K562 (cell line): Measurements from ENCODE around the gene ZNF174. TPM values are rescaled to one million over a fixed set of nuclear protein-coding genes. Genes with fewer than 3 reads are reported as not detected.

Experiments
- ATAC-seq: fragments of 200-7000 bp; cut with Tn5 transposase; 3 replicates; pipeline ENCODE4 v1.9.1; 2020; ENCODE audit warnings: moderate library complexity
- BruUV-seq: library from RNA; stranded (reverse); fragments of 400-500 nt; replicated peaks from 2 replicates; lab custom pipeline; 2021; lab: Mats Ljungman, UMichigan
- CTCF ChIA-PET: fragments of 300-600 bp; formaldehyde crosslinking; extraction: SDS; loops from one replicate; lab custom pipeline; 2021; ENCODE audit warnings: low intra/inter-chr PET ratio; lab: Yijun Ruan, JAX
- POLR2A ChIA-PET: fragments of 300-600, 350-650 bp; sonication (Branson Sonifier 250); formaldehyde crosslinking; extraction: SDS; loops from one replicate; lab custom pipeline; 2021; ENCODE audit warnings: antibody characterized with exemption, inconsistent platforms; lab: Yijun Ruan, JAX
- DNase-seq, 4 experiments: peaks; one replicate each; pipeline versions ENCODE4 v3.0.0 to v3.0.0-alpha.2; 2011 to 2018; ENCODE audit warnings: low spot score in 3 of 4, mixed read lengths in 3 of 4; ENCODE audit errors: extremely low read depth in 1 of 4
- FAIRE-seq: peaks from 2 replicates; lab custom pipeline; 2011; peaks lifted over from hg19 to GRCh38; lab: Jason Lieb, UNC
- H2AFZ ChIP-seq: 2 replicates; pipeline ENCODE4 v1.6.0; 2011; ENCODE audit warnings: low read depth, low read length, control low read depth, inconsistent platforms
- H3K27ac ChIP-seq: fragments of 200-600 bp; 3 replicates; pipeline ENCODE4 v1.8.0; 2011; ENCODE audit warnings: low read depth, mild to moderate bottlenecking, control low read depth, inconsistent platforms, low read length, moderate library complexity, mixed read lengths; ENCODE audit errors: extremely low read depth
- H3K27me3 ChIP-seq, 2 experiments: fragments of 300-600 bp in 1 of 2; 2 replicates in 1 of 2; 3 replicates in 1 of 2; pipeline versions ENCODE4 v1.6.0 to v1.8.0; 2011; ENCODE audit warnings: inconsistent platforms in 2 of 2, low read length in 2 of 2, mild to moderate bottlenecking in 1 of 2, mixed read lengths in 1 of 2, moderate library complexity in 1 of 2; ENCODE audit not compliant: control insufficient read depth in 2 of 2, insufficient read depth in 2 of 2
- H3K36me3 ChIP-seq: fragments of 300-600 bp; 3 replicates; pipeline ENCODE4 v1.8.0; 2011; ENCODE audit warnings: mild to moderate bottlenecking, low read length, inconsistent platforms; ENCODE audit not compliant: control insufficient read depth, insufficient read depth
- H3K4me1 ChIP-seq, 2 experiments: fragments of 200-600 bp in 1 of 2; replicated peaks in 1 of 2; 2 replicates in 1 of 2; 3 replicates in 1 of 2; pipeline versions ENCODE4 v1.5.1 to v1.8.0; 2011; ENCODE audit warnings: inconsistent platforms in 2 of 2, low read length in 2 of 2, mild to moderate bottlenecking in 1 of 2, mixed read lengths in 1 of 2, moderate library complexity in 1 of 2; ENCODE audit not compliant: control insufficient read depth in 2 of 2, insufficient read depth in 2 of 2
- H3K4me2 ChIP-seq: 2 replicates; pipeline ENCODE4 v1.6.1; 2011; ENCODE audit warnings: low read length, control low read depth, inconsistent platforms, mixed read lengths; ENCODE audit not compliant: insufficient read depth
- H3K4me3 ChIP-seq: fragments of 200-600 bp; sonication (generic), shearing (Covaris generic); 2 replicates; pipeline ENCODE4 v1.5.1; 2016; ENCODE audit warnings: control low read depth, inconsistent platforms
- H3K79me2 ChIP-seq: fragments of 200-600 bp; 3 replicates; pipeline ENCODE4 v1.8.0; 2011; ENCODE audit warnings: low read length, inconsistent platforms; ENCODE audit not compliant: control insufficient read depth, insufficient read depth
- H3K9ac ChIP-seq, 2 experiments: 2 replicates each; pipeline versions ENCODE4 v1.6.0 to v1.6.1; 2011; ENCODE audit warnings: low read depth in 2 of 2, low read length in 2 of 2, control low read depth in 1 of 2, inconsistent platforms in 1 of 2, mild to moderate bottlenecking in 1 of 2, mixed read lengths in 1 of 2; ENCODE audit not compliant: insufficient read depth in 1 of 2
- H3K9me1 ChIP-seq: one replicate; pipeline ENCODE4 v1.6.0; 2011; ENCODE audit warnings: inconsistent platforms, mild to moderate bottlenecking, low read length, moderate library complexity; ENCODE audit not compliant: control insufficient read depth, insufficient read depth
- H3K9me3 ChIP-seq: replicated peaks from 2 replicates; pipeline ENCODE4 v1.5.1; 2011; ENCODE audit warnings: low read depth, low read length, inconsistent platforms; ENCODE audit not compliant: control insufficient read depth, insufficient read depth
- H4K20me1 ChIP-seq: replicated peaks from 2 replicates; pipeline ENCODE4 v1.6.1; 2011; ENCODE audit warnings: low read length, inconsistent platforms, mixed read lengths; ENCODE audit not compliant: control insufficient read depth, insufficient read depth
- FOXM1 ChIP-seq, 2 experiments: fragments of 450-650 bp in 1 of 2; sonication (generic) in 1 of 2; formaldehyde crosslinking in 1 of 2; IDR thresholded peaks; 2 replicates each; pipeline versions ENCODE4 v1.6.1 to v1.9.0; 2017 to 2022; ENCODE audit warnings: low read depth in 2 of 2, mild to moderate bottlenecking in 2 of 2, missing genetic modification reagents in 1 of 2, moderate library complexity in 1 of 2
- HCFC1 ChIP-seq: IDR thresholded peaks from 2 replicates; pipeline ENCODE4 v1.6.1; 2012; ENCODE audit warnings: low read depth, low read length, improper control_type of control experiment
- KHSRP ChIP-seq: fragments of 450-650 bp; IDR thresholded peaks from 2 replicates; pipeline ENCODE4 v1.6.1; 2017
- MGA ChIP-seq: fragments of 450-650 bp; IDR thresholded peaks from 2 replicates; pipeline ENCODE4 v1.6.1; 2016; ENCODE audit warnings: mild to moderate bottlenecking, moderate library complexity
- SPI1 ChIP-seq: IDR thresholded peaks from 2 replicates; pipeline ENCODE4 v1.6.1; 2011; ENCODE audit warnings: low read depth, low read length, control low read depth, borderline replicate concordance
- STAT5B ChIP-seq: fragments of 250-450 bp; sonication (Bioruptor Pico); IDR thresholded peaks from 2 replicates; pipeline ENCODE4 v1.8.0; 2021; ENCODE audit warnings: mild to moderate bottlenecking, inconsistent platforms
- ZFP30 ChIP-seq: fragments of 250-450 bp; sonication (Bioruptor Pico); IDR thresholded peaks from 2 replicates; pipeline ENCODE4 v1.8.0; 2022; ENCODE audit warnings: moderate library complexity, mild to moderate bottlenecking, inconsistent platforms, borderline replicate concordance
- ZNF280B ChIP-seq: fragments of 250-450 bp; sonication (Bioruptor Pico); IDR thresholded peaks from 2 replicates; pipeline ENCODE4 v1.5.1; 2021; ENCODE audit warnings: mild to moderate bottlenecking
- ZNF695 ChIP-seq: fragments of 450-650 bp; formaldehyde crosslinking; IDR thresholded peaks from 2 replicates; pipeline ENCODE4 v1.4.0; 2020; ENCODE audit warnings: mild to moderate bottlenecking, moderate library complexity
- ZNF75A ChIP-seq: fragments of 450-650 bp; formaldehyde crosslinking; IDR thresholded peaks from 2 replicates; pipeline ENCODE4 v1.4.0; 2020; ENCODE audit warnings: mild to moderate bottlenecking
- WGBS: fragments of 100-300 bp; shearing (Covaris generic); methylation state at CpG from one replicate; pipeline ENCODE4 v1.1.6; 2016; ENCODE audit warnings: low coverage, mixed read lengths; ENCODE audit not compliant: insufficient coverage; ENCODE audit errors: missing lambda C conversion rate; 5-methylcytosine and 5-hydroxymethylcytosine counted together
- in situ Hi-C: fragments of 300-500 bp; cut with MboI; formaldehyde crosslinking; loops from 4 replicates; pipeline ENCODE4 v1.15.0; 2018; ENCODE audit warnings: inconsistent platforms, mixed read lengths
- intact Hi-C: fragments of 100-400 bp; cut with micrococcal nuclease; formaldehyde crosslinking; loops from 2 replicates; pipeline ENCODE4 v1.14.2; 2022
- polyA plus RNA-seq, 8 experiments: library from polyadenylated mRNA; depleted of rRNA in 4 of 8; stranded (reverse) in 5 of 8; unstranded in 3 of 8; fragments of >200 nt; fragmentation: Nextera tagmentation in 2 of 8; fragmentation: Illumina TruSeq in 1 of 8; extraction: Ambion mirVana in 2 of 8; extraction: Trizol in 1 of 8; gene quantifications; 2 replicates each; pipeline versions ENCODE4 v1.2.1 to v1.2.3, GENCODE V29; 2011 to 2014; ENCODE audit warnings: inconsistent platforms in 1 of 8, missing spikeins in 1 of 8
- total RNA-seq, 7 experiments: library from RNA; depleted of rRNA in 6 of 7; stranded (reverse); fragments of >200 nt in 6 of 7; fragmentation: Illumina TruSeq in 2 of 7; extraction: Trizol in 2 of 7; gene quantifications; 2 replicates each; pipeline versions ENCODE4 v1.2.1 to v1.2.3, GENCODE V29; 2011 to 2021; ENCODE audit warnings: low replicate concordance in 1 of 7

The ZNF174 gene
- total and polyA plus RNA-seq, 9 of the 15 experiments (the other 6 are each of a cell fraction or from before 2014, with no cell fraction given): 5.1 to 19.1 (median 12.5) TPM

- Histone ChIP-seq H3K27ac (no peak overlapping the region), H3K4me2 (no peak overlapping the region), H3K79me2 (peaks cover 8% of the 10 kb centered on the region; the same call in 2 of the 3 replicates), H3K4me3 (no peak overlapping the region), H3K4me1 (peaks cover 1 to 5% of the 10 kb centered on the region in 2 experiments; a peak in 3 of 5 replicates), H3K9ac (no peak overlapping the region), H2AFZ (no peak overlapping the region), H3K9me1 (no peaks in the 10 kb centered on the region), H3K27me3 (no peaks in the 10 kb centered on the region), H3K36me3 (peaks cover 45% of the 10 kb centered on the region), H4K20me1 (no peaks in the 10 kb centered on the region), H3K9me3 (peaks cover 48% of the 10 kb centered on the region)
- WGBS: 93% methylated on average over 10 of the region's 10 CpGs
- ChIA-PET POLR2A (interaction anchor here (0.6 kb wide), 1 partner anchor 395 kb away, joined by 3 read pairs; no protein-coding TSS in a partner anchor), CTCF (no interaction called here)
- BruUV-seq: TSS peak; percentile 16
- no peak for ATAC-seq
- intact Hi-C loops: no loop called here
- FAIRE-seq: no peak
- in situ Hi-C loops: no loop called here
- DNase-seq: no peak
- TF ChIP-seq STAT5B (CRISPR knock-in tag): no peak
- peak; percentile 18; the same call in 1 of the 2 replicates for TF ChIP-seq MGA
- no peak for TF ChIP-seq FOXM1 (IDR thresholded peaks at IDR 0.05; ENCODE audit: low read depth)
- TF ChIP-seq FOXM1 (CRISPR knock-in tag; IDR thresholded peaks at IDR 0.05; ENCODE audit: low read depth): no peak
- no peak for TF ChIP-seq KHSRP
- TF ChIP-seq ZNF695 (CRISPR knock-in tag): no peak
- no peak for TF ChIP-seq HCFC1
- peak; percentile 100 for TF ChIP-seq ZNF75A (CRISPR knock-in tag)
- no peak for TF ChIP-seq SPI1
- peak; percentile 86 for TF ChIP-seq ZNF280B (CRISPR knock-in tag)
- no peak for TF ChIP-seq ZFP30 (CRISPR knock-in tag)
These were observed 18.0 kb upstream of the ZNF174 start for GRCh38 chr16:3383045-3383448.
